ENCODE measurements around the gene PNKP. TPM values are rescaled to one million over a fixed set of nuclear protein-coding genes. Genes with fewer than 3 reads are reported as not detected.

Gene PNKP
- total and polyA plus RNA-seq, 10 of the 15 experiments (the other 5 are each of a cell fraction or from before 2014, with no cell fraction given), result 2.9 to 82.3 (median 33.2) TPM

GRCh38 chr19:49889687-49890348 lies 22.4 kb upstream of the PNKP start (continued):
- TF ChIP-seq ATF7 (IDR thresholded peaks at IDR 0.05; ENCODE audit: low read depth), result no peak
- no peak for TF ChIP-seq CHD4 (IDR thresholded peaks at IDR 0.05)
- no peak for TF ChIP-seq RUNX3 (IDR thresholded peaks at IDR 0.05; ENCODE audit: low read length)
- TF ChIP-seq ZBTB11 (CRISPR knock-in tag; IDR thresholded peaks at IDR 0.05), result no peak; the same call in 1 of the 2 replicates
- TF ChIP-seq ZBTB4 (CRISPR knock-in tag; IDR thresholded peaks at IDR 0.05), result no peak
- TF ChIP-seq MTA2 (IDR thresholded peaks at IDR 0.05; ENCODE audit: low read depth), result no peak
- TF ChIP-seq KLF5 (IDR thresholded peaks at IDR 0.05; ENCODE audit: partially characterized antibody), result peak; percentile 49
- TF ChIP-seq CBFB (IDR thresholded peaks at IDR 0.05; ENCODE audit: low read depth), result no peak
